Fibroblast of skin of scalp (primary cell): Measurements from ENCODE around the gene HELLS.
A peak's percentile ranks its signal among the peaks of the same experiment; 100 is the strongest.
"Not testable (repeated sequence)": the region's sequence is repeated elsewhere in the genome, so short reads cannot be mapped to it uniquely, and the experiment has no call there.

ENCODE experiments used
- DNase-seq: peaks from one replicate; pipeline ENCODE4 v3.0.0-alpha.2; 2013

Gene HELLS

DNA sequence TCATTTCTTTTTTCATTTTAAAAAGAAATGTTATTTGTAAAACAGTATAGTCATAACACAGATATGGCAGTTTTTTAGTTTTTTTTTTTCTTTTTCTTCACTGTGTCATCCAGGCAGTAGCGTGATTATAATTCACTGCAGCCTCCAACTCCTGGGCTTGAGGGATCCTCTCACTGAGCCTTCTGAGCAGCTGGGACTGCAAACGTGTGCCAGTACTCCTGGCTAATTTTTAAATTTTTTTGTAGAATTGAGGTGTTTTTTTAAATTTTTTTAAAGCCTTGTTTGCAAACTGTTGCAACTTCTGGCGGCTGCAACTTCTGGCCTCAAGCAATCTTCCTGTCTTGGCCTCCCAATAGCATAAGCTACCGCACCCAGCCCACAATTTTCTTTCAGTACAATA lies 63.0 kb downstream of the HELLS start:
- DNase-seq = no peak

DNA sequence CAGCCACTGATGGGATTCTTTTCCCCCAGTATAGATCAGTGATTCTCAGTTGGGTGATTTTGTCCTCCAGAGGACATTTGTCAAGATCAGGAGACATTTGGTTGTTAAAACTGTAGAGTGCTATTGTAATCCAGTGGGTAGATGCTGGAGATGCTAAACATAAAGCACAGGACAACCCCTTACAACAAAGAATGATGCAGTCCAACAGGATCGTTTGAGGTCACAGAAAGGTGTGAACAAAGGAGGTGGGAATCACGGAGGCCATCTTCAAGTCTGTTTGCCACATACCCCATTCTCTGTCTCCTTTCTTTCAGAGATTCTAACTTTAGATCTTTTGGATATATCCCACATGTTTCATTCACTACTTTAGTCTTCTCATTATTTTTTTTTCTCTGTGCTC lies 69.0 kb downstream of the HELLS start:
- DNase-seq = no peak

DNA sequence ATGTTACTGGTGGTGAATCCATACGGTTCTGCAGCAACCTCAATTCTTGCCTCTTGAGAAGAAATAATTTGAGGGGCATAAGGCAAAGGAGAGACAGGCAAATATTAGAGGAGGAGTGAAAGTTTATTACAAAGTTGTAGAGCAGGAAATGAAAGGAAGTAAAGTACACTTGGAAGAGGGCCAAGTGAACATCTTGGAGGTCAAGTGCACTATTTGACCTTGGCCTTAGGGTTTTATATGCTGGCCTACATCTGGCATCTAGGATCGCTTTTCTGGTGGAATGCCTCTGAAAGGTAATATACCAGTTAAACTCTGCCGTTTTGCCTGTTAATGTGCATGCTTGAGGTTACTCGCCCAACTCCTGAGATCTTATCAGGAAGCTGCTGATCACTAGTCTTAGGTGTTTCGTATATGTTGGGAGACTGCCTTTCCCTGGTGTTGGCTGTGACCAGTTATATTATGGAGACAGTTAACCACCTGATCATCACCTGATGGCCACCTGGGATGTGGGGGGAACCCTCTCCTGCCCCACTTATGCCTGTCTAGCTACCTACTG lies 71.9 kb downstream of the HELLS start:
- DNase-seq = no peak

- DNase-seq = no peak
Observed at GRCh38 chr10:94622666-94623205, 77.1 kb downstream of the HELLS start.

DNA sequence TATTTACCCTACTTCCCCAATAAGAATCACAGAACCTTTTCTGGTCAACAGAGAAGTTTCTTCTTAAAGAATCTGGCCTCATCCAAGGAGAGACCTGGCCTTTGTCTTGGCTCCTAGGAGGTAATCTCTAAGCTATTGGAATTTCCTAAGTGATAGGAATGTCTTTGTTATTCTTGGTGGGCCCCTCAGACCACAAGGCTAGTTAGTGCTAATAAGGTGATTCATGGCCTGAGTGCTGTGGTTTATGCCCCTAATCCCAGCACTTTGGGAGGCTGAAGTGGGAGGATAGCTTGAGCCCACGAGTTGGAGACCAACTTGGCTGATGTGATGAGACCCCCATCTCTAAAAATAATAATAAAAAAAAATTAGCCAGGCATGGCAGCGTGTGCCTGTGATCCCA lies 78.0 kb downstream of the HELLS start:
- DNase-seq = peak; percentile 6

DNA sequence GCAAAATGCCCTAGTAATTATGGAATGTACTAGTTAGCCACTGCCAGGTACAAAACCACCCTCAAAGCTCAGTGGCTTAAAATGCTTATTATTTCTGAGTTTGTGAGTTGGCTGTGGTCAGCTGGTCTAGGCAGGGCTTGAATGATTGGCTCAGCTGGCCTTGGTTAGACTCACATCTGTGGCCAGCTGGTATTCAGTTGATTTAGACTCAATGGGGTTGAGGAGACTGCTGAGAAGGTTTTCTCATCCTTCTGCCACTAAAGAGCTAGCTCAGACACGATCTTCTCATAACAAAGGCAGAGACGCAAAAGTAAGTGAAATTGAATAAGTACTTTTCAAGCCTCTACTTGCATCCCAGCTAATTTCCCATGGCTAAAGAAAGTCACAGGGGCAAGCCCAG lies 80.9 kb downstream of the HELLS start:
- no peak for DNase-seq

DNA sequence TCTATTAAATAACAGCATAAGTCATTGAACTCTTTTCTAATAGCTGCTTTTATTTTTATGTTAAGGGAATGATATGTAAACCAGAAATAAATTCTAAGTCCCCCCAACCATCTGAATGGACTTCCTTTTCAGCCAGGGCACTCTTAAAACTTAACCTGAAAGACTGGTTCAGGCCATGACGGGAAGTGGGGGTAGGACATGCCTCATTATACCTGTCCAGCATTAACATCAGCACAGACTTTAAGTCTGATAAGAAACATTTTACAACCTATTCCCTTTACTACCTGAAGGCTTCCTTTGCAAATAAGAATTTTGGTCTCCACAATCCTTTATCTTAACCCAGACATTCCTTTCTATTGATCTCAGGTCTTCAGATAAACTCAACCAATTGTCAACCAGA lies 81.9 kb downstream of the HELLS start:
- no peak for DNase-seq

DNA sequence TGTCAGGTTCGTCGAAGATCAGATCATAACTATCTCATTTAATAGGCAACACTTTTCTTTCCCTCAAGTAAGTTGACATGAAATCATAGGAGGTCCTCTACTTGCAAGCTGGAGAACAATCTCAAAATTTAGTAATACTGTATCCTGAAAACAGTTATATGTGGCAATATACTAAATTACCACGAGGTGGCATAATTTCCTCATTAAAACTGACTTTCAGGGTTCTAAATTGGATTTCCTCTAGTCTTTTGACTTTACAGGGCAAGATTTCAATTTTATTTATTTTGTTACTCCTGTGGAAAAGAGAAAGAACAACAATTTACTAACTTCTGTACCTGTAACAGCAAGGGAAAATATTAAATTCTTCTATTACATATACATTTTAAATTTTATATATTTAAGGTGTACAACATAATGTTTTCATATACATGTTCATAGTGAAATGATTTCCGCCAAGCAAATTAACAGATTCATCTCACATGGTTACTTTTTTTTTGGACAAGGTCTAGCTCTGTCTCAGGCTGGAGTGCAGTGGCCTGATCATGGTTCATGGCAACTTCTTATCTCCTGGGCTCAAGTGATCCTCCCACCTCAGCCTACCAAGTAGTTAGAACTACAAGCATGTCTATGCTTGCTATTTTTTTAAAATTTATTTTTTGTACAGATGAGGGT lies 84.6 kb downstream of the HELLS start:
- peak; percentile 25 for DNase-seq

DNA sequence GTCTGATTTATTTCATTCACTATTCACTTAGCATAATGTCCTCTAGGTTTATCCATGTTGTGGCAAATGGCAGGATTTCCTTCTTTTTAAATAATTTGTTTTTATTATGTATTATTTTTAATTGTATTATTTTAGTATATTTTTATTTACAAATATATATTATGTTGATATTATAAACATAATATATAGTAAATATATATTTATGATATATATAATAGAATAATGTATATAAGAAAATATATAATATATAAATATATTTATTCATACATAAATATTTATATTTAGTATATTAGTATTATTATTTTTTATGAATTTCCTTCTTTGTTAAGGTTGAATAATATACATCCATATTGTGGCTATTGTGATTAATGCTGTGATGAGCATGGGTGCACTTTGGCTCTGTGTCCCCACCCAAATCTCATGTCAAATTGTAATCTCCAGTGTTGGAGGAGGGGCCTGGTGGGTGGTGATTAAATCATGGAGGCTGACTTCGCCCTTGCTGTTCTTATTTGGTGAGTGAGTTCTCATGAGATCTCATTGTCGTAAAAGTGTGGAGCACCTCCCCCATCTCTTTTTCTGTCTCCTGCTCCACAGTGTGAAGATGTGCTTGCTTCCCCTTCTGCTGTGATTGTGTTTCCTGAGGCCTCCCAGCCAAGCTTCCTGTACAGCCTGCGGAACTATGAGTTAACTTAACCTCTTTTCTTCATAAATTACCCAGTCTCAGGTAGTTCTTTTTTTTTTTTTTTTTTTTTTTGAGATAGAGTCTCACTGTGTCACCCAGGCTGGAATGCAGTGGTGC lies 85.7 kb downstream of the HELLS start:
- no peak for DNase-seq

DNA sequence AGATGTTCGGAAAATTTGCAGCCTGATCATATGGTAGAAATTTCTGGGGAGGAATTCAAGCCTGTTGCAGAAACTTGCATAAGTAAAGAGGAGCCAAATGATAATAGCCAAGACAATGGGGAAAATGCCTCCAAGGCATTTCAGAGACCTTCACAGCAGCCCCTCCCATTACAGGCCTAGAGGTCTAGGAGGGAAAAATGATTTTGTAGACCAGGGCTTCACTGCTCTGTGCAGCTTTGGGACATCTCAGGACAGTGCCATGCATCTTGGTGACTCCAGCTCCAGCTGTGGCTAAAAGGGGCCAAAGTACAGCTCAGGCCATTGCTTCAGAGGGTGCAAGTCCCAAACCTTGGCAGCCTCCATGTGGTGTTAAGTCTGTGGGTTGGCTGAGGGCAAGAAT lies 87.4 kb downstream of the HELLS start:
- no peak for DNase-seq

- DNase-seq = not testable (repeated sequence)
Observed at GRCh38 chr10:94638097-94638496, 92.5 kb downstream of the HELLS start.

DNA sequence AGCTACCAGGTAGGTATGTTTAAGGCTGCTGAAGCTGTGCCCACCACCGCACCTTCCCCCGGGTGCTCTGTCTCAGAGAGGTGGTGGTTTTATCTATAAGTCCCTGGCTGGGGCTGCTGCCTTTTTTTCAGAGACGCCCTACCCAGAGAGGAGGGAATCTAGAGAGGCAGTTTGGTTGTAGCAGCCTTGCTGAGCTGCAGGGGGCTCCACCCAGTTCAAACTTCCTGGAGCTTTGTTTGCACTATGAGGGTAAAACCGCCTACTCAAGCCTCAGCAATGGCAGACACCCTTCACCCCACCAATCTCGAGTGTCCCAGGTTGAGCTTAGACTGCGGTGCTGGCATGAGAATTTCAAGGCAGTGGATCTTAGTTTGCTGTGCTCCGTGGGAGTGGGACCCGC lies 94.3 kb downstream of the HELLS start:
- no peak for DNase-seq

DNA sequence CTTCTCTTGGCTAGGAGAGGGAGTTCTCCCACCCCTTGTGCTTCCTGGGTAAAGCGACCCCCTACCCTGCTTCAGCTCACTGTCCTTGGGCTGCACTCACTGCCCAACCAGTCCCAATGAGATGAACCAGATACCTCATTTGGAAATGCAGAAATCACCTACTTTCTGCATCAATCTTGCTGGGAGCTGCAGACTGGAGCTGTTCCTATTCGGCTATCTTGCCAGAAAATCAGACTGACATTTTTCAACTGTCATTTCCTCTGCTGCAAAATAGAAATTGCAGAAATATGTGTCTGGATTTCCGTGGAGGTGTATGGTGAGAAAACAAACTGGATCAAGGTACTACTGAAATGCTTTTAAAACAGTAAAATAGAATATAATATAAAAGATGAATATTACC lies 95.0 kb downstream of the HELLS start:
- no peak for DNase-seq

DNA sequence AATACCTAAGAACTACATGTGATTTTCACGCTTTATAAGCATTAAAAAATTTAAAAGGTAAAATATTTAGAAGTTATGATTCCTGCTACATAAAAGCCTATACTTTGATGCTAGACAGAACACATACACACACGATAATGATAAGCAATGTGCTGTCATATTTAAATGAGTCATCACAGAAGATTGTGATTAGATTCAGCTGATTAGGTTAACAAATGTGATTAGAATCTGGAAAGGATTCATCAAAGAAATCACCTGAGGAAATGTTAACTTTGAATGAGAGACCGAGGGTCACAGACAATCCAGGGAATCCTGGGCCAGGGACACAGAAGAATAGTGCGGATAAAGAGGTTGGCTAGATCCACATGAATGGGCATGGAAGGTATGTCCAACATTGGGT lies 95.9 kb downstream of the HELLS start:
- no peak for DNase-seq

GRCh38 chr10:94644352-94644751 lies 98.8 kb downstream of the HELLS start:
- no peak for DNase-seq

- no peak for DNase-seq
Observed at GRCh38 chr10:94645285-94645684, 99.7 kb downstream of the HELLS start.
